Left kidney (tissue), 8 donors: ENCODE results near the gene OR8J1. TPM values are rescaled to one million over a fixed set of nuclear protein-coding genes. Genes with fewer than 3 reads are reported as not detected.
"Not testable (repeated sequence)": the region's sequence is repeated elsewhere in the genome, so short reads cannot be mapped to it uniquely, and the experiment has no call there.

Experiments used
- DNase-seq: peaks from one replicate; pipeline ENCODE4 v3.0.0-alpha.2; 2013
- long read RNA-seq, 8 donors: transcript quantifications; one replicate each; lab custom pipeline, GENCODE V29; 2026
- polyA plus RNA-seq: library from polyadenylated mRNA; unstranded; fragments of 120-200 nt; gene quantifications from one replicate; pipeline ENCODE4 v1.2.1, GENCODE V29; 2013; ENCODE audit not compliant: insufficient read length

Gene OR8J1
- polyA plus RNA-seq: not detected
- long read RNA-seq, donor 1: 0 reads
- long read RNA-seq, donor 2: 0 reads
- long read RNA-seq, donor 3: 0 reads
- long read RNA-seq, donor 4: 0 reads
- long read RNA-seq, donor 5: 0 reads
- long read RNA-seq, donor 6: 0 reads
- long read RNA-seq, donor 7: 0 reads
- long read RNA-seq, donor 8: 0 reads

- no peak for DNase-seq
These were observed at the start of gene OR8J1 for GRCh38 chr11:56353991-56354390. TSS of gene OR8J1 (plus strand) at chr11:56354291. CDS start at chr11:56360247, 5,956 bp downstream.

- DNase-seq: no peak
These were observed 46.3 kb upstream of the OR8J1 start for GRCh38 chr11:56307836-56308235.

- DNase-seq: no peak
These were observed 39.2 kb upstream of the OR8J1 start, which contains the start of gene OR8K3 for GRCh38 chr11:56314844-56315243. TSS of gene OR8K3 (plus strand) at chr11:56315144. CDS start at chr11:56318307, 3,163 bp downstream.

GRCh38 chr11:56331861-56332491 is 22.1 kb upstream of the OR8J1 start:
- no peak for DNase-seq

GRCh38 chr11:56333156-56333555 is 20.9 kb upstream of the OR8J1 start:
- no peak for DNase-seq

- DNase-seq: no peak
These were observed 13.8 kb upstream of the OR8J1 start for GRCh38 chr11:56340289-56340688.

- DNase-seq: no peak
These were observed 8.4 kb upstream of the OR8J1 start, which contains the start of gene OR8K1 for GRCh38 chr11:56345739-56346138. TSS of gene OR8K1 (plus strand) at chr11:56346039. CDS start at chr11:56346039, 0 bp downstream.

GRCh38 chr11:56375324-56375723 is 21.2 kb downstream of the OR8J1 start, which contains the start of gene OR8U1:
TSS of gene OR8U1 (plus strand) at chr11:56375624. CDS start at chr11:56375624, 0 bp downstream.
- no peak for DNase-seq

GRCh38 chr11:56380120-56380519 is 26.0 kb downstream of the OR8J1 start:
- DNase-seq: no peak

- DNase-seq: no peak
These were observed 40.3 kb downstream of the OR8J1 start for GRCh38 chr11:56394381-56394780.

GRCh38 chr11:56396047-56396446 is 42.0 kb downstream of the OR8J1 start:
- no peak for DNase-seq

- not testable (repeated sequence) for DNase-seq
These were observed 47.9 kb downstream of the OR8J1 start for GRCh38 chr11:56401858-56402461.

- DNase-seq: no peak
These were observed 50.3 kb downstream of the OR8J1 start for GRCh38 chr11:56404393-56404792.

- DNase-seq: no peak
These were observed 56.7 kb downstream of the OR8J1 start for GRCh38 chr11:56410801-56411200.

Other genes with a start within 250 kb of the OR8J1 start
- not detected for gene OR8H3, start 231.9 kb upstream of the OR8J1 start, polyA plus RNA-seq
- gene OR8J3, start 214.1 kb upstream of the OR8J1 start, polyA plus RNA-seq: not detected
- not detected for gene OR8K5, start 194.0 kb upstream of the OR8J1 start, polyA plus RNA-seq
- not detected for gene OR5J2, start 177.7 kb upstream of the OR8J1 start, polyA plus RNA-seq
- gene OR5T2, start 120.0 kb upstream of the OR8J1 start, polyA plus RNA-seq: not detected
- gene OR5T3, start 102.0 kb upstream of the OR8J1 start, polyA plus RNA-seq: not detected
- gene OR5T1, start 80.1 kb upstream of the OR8J1 start, polyA plus RNA-seq: not detected
- gene OR8H1, start 62.0 kb upstream of the OR8J1 start, polyA plus RNA-seq: 0.05 TPM
- gene OR8K3, start 39.1 kb upstream of the OR8J1 start, polyA plus RNA-seq: not detected
- gene OR8K1, start 8.3 kb upstream of the OR8J1 start, polyA plus RNA-seq: not detected
- gene OR8U1, start 21.3 kb downstream of the OR8J1 start, polyA plus RNA-seq: not detected
- gene OR5AL1, start 58.4 kb downstream of the OR8J1 start, polyA plus RNA-seq: not detected
- gene OR5M3, start 119.1 kb downstream of the OR8J1 start, polyA plus RNA-seq: not detected
- not detected for gene OR5M8, start 137.1 kb downstream of the OR8J1 start, polyA plus RNA-seq
- gene OR5M11, start 189.0 kb downstream of the OR8J1 start, polyA plus RNA-seq: not detected
- not detected for gene OR5M10, start 223.4 kb downstream of the OR8J1 start, polyA plus RNA-seq